ENCODE results near the gene SH3TC1.

- TF ChIP-seq CTCF (IDR thresholded peaks at IDR 0.05), result no peak
- TF ChIP-seq POLR2A (IDR thresholded peaks at IDR 0.05), result no peak
Observed at GRCh38 chr4:8184061-8184460, 15.0 kb upstream of the SH3TC1 start.

Data from gastroesophageal sphincter (tissue), 3 donors.